WERI-Rb-1 (cell line): ENCODE measurements around the gene MSMB.

Experiments
- DNase-seq: peaks from one replicate; pipeline ENCODE4 v3.0.0-alpha.2; 2020
- H3K27ac ChIP-seq: fragments of 250-450 bp; sonication (Bioruptor Pico); 2 replicates; pipeline ENCODE4 v1.5.1; 2020; ENCODE audit warnings: mild to moderate bottlenecking, moderate library complexity
- H3K27me3 ChIP-seq: fragments of 250-450 bp; sonication (Bioruptor Pico); 2 replicates; pipeline ENCODE4 v1.5.1; 2021; ENCODE audit warnings: mild to moderate bottlenecking, low read depth, moderate library complexity; ENCODE audit not compliant: insufficient read depth, severe bottlenecking
- H3K36me3 ChIP-seq: fragments of 250-450 bp; sonication (Bioruptor Pico); 2 replicates; pipeline ENCODE4 v1.5.1; 2020; ENCODE audit warnings: mild to moderate bottlenecking, moderate library complexity
- H3K4me3 ChIP-seq: 2 replicates; pipeline ENCODE4 v1.5.1; 2011; ENCODE audit warnings: low read depth, mild to moderate bottlenecking, control low read depth, low read length
- H3K9me3 ChIP-seq: fragments of 250-450 bp; sonication (Bioruptor Pico); 2 replicates; pipeline ENCODE4 v1.5.1; 2021; ENCODE audit warnings: mild to moderate bottlenecking, moderate library complexity; ENCODE audit not compliant: severe bottlenecking
- TF ChIP-seq, protein P1 (sequence below): IDR thresholded peaks from 2 replicates; pipeline ENCODE4 v1.5.1; 2011; ENCODE audit warnings: low read depth, mild to moderate bottlenecking, control low read depth, inconsistent platforms, low read length

The MSMB gene

DNA sequence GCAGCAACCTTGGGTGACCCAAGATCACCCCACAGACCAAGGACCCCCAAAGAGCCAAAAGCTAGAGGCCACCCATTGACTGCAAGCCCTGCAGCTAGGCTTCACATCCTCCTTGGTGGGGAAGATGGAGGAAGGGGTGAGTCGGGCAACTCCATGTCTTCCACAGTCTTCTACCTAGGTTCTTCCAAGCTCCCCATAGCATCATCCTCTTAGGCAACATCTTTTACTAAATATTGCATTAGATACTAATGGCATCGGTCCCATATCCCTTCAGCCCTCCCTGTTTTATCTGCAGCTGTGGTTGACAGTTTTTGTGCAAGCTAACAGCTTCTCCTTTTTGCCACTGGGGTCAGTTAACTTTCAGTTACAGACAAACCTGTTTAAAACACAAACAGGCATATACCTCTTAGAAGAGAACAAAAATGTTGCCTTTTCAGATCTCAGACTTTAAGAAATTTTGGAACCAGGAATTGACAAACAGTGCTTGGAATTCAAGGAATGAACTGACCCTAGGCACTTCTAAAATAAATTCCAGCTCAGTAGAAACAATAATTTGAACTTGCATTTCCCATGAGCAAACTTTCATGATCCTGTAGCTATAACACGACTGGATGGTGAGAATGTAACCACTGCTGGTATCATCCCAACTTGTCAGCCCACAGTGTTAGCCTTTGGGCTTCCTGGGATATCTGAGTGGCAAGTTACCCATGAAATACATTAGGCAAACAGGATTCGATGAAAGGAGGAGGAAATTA, 33.9 kb upstream of the MSMB start:
- TF ChIP-seq, protein P1, sequence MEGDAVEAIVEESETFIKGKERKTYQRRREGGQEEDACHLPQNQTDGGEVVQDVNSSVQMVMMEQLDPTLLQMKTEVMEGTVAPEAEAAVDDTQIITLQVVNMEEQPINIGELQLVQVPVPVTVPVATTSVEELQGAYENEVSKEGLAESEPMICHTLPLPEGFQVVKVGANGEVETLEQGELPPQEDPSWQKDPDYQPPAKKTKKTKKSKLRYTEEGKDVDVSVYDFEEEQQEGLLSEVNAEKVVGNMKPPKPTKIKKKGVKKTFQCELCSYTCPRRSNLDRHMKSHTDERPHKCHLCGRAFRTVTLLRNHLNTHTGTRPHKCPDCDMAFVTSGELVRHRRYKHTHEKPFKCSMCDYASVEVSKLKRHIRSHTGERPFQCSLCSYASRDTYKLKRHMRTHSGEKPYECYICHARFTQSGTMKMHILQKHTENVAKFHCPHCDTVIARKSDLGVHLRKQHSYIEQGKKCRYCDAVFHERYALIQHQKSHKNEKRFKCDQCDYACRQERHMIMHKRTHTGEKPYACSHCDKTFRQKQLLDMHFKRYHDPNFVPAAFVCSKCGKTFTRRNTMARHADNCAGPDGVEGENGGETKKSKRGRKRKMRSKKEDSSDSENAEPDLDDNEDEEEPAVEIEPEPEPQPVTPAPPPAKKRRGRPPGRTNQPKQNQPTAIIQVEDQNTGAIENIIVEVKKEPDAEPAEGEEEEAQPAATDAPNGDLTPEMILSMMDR = no peak
- no peak overlapping the region for H3K4me3 ChIP-seq
- no peak overlapping the region for H3K27ac ChIP-seq
- H3K27me3 ChIP-seq = no peaks in the 10 kb centered on the region
- no peak for DNase-seq
- no peaks in the 10 kb centered on the region for H3K36me3 ChIP-seq
- no peaks in the 10 kb centered on the region for H3K9me3 ChIP-seq

DNA sequence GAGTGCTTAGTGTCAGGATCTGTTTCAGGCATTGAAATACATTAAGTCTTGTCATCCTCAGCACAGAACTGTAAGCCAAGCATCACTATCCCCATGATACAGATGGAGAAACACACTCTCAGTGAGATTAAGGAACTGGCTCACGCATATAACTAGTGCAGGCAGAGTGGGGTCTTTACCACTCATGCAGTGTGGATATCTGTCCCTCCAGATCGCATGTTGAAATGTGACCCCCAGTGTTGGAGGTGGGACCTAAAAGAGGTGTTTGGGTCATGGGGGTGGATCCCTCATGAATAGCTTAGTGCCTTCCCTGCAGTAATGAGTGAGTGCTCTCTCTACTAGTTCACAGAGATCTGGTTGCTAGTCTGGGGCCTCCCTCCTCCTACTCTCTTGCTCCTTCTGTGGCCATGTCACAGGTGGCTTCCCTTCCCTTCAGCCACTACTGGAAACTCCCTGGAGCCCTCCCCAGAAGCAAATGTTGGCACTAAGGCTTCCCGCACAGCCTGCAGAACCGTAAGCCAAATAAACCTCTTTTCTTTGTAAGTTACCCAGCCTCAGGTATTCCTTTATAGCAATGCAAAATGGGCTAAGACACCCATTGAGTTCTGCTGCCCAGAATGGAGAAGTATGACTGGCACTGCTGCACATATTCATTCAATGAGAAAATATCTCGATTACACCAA, 31.8 kb upstream of the MSMB start:
- no peak for DNase-seq
- TF ChIP-seq, protein P1 = no peak
- H3K4me3 ChIP-seq = no peak overlapping the region

DNA sequence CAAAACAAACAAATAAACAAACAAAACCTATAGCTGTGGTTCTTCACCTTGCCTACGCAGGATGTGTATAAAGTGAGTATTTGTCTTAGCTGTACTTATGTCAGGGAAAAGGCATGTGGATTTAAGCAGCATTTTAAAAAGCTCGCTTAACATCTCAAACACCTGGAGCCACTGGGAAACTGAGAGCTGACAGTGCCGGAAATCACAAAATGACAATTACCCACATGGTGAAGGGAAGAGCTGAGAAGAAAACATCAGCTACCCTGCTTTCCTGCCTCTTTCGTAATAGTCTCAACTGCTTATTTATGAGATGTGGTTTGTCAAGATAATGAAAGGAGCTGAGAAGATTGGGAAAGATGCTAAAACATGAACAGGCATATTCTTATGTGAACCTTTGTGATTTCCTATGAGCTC, 31.1 kb upstream of the MSMB start:
- no peak overlapping the region for H3K27ac ChIP-seq
- no peaks in the 10 kb centered on the region for H3K9me3 ChIP-seq
- H3K4me3 ChIP-seq = no peak overlapping the region
- TF ChIP-seq, protein P1 = no peak
- no peak for DNase-seq
- H3K27me3 ChIP-seq = no peaks in the 10 kb centered on the region
- H3K36me3 ChIP-seq = no peaks in the 10 kb centered on the region

More for the DNA sequence above, 31.8 kb upstream of the MSMB start:
- H3K27me3 ChIP-seq = no peaks in the 10 kb centered on the region
- H3K9me3 ChIP-seq = no peaks in the 10 kb centered on the region
- H3K27ac ChIP-seq = no peak overlapping the region
- H3K36me3 ChIP-seq = no peaks in the 10 kb centered on the region

DNA sequence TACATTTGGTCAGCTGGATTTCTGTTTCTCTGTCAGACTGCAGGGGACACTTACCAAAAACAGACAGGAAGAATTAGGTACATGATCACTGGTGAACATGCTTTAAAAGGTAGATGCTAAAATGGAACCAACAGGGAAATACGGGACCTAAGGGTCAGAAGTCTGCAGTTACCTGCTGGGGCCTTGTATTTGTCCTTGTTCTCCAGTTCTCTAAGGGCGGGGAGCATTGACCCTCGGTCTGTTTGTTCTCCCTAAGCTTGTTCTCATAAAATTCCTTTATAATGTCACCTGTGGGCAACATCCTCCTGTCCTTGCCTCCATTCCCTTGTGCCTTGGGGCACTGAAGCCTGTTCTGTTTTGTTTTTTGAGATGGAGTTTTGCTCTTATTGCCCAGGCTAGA, 29.8 kb upstream of the MSMB start:
- Histone ChIP-seq H3K36me3 (no peaks in the 10 kb centered on the region), H3K27ac (no peak overlapping the region), H3K9me3 (no peaks in the 10 kb centered on the region), H3K27me3 (no peaks in the 10 kb centered on the region), H3K4me3 (no peak overlapping the region)
- TF ChIP-seq, protein P1 = no peak
- DNase-seq = no peak

DNA sequence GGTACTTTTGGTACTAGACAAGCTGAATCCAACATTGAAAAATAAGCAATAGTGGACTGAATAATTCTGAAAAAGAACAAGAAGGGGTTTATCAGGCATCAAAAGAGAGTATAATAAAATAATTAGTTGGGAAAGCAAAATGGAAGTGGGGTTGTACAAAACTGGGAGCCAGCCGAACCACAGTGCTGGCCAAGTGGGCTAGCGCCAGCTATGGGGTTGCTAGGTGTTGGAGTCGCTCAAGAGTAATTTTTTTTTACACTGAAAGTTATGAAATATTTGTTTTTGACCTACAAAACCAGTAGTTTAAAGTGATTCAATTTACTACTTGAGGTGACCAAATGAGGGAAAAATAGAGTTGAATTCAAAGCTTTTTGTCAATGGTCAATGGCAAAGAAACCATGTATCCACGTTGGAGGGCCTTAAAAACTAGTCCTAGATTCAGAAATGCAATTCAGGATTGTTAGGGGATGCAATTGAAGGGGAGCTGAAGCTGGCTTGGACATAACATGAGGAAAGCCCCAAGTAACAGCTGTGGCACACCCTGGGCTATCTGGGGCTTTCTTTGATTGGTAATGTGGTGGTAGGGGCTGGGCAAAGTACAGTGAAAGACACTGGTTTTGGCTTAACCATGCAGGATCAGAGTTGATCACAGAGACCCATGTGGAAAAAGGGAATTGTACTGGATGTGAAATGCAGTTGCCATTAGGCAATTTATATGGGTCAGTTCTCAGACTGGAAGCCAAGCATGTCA, 28.3 kb upstream of the MSMB start:
- H3K27me3 ChIP-seq = no peaks in the 10 kb centered on the region
- no peak overlapping the region for H3K27ac ChIP-seq
- H3K9me3 ChIP-seq = no peaks in the 10 kb centered on the region
- TF ChIP-seq, protein P1 = no peak
- no peak for DNase-seq
- H3K36me3 ChIP-seq = no peaks in the 10 kb centered on the region
- no peak overlapping the region for H3K4me3 ChIP-seq
